Measurements from ENCODE around the gene IPO8.

IPO8 gene

DNA sequence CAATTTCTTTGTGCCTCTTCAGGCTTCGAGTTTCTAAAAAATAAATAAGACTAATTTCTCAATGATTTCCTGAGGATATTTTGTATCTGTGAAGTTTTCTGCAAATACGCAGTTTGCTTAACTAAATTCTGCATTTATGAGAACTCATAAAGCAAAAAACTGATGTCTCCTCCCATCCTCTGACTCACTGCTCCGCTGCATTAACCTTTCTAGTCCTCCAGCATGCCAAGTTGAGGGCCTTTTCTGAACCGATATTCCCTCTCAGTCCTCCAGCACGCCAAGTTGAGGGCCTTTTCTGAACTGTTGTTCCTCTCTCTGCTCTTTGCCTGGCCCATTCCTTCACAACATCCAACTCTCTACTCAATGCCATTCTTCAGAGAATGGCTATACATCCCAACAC is 3.2 kb downstream of the IPO8 start:
- DNase-seq (ENCODE audit: low read depth): no peak
- no peak overlapping the region for H3K4me3 ChIP-seq (ENCODE audit: low read depth, low read length)
- TF ChIP-seq, protein P1, sequence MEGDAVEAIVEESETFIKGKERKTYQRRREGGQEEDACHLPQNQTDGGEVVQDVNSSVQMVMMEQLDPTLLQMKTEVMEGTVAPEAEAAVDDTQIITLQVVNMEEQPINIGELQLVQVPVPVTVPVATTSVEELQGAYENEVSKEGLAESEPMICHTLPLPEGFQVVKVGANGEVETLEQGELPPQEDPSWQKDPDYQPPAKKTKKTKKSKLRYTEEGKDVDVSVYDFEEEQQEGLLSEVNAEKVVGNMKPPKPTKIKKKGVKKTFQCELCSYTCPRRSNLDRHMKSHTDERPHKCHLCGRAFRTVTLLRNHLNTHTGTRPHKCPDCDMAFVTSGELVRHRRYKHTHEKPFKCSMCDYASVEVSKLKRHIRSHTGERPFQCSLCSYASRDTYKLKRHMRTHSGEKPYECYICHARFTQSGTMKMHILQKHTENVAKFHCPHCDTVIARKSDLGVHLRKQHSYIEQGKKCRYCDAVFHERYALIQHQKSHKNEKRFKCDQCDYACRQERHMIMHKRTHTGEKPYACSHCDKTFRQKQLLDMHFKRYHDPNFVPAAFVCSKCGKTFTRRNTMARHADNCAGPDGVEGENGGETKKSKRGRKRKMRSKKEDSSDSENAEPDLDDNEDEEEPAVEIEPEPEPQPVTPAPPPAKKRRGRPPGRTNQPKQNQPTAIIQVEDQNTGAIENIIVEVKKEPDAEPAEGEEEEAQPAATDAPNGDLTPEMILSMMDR (IDR thresholded peaks at IDR 0.05; ENCODE audit: low read depth, low read length, missing control alignments): no peak

DNA sequence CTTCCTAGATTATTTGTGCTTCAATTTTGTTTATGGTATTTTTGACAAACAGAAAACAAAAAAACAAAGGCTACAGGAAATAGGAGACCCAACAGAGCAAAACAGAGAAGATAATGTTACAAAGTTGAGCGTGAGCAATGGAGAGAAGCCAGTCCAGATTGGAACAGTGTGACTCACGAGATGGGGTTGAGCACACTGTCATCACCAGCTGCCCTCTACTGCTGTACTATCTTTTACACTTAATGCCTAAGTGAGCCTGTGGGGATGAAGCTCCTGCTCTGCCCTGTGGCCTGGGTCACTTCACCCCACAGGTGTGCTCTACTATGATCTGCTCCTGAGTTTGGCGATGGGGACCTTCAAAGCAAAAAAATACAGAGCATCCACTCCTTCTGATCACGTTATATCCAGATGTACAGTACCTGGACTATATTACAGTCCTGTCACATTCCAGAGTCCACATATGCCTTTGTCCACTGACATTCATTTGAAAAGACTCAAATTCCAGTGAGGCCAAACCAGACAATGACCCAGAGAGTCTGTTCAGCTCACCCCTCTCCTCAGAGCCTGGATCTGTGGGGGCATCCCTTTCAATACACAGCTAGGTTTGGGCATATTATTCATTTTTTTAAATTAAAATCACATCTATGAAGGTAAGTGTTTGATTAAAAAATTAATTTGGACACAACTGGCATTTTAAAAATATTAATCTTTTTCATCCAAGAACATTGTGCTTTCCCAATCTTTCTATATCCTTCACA is 4.4 kb downstream of the IPO8 start:
- TF ChIP-seq, protein P1 (IDR thresholded peaks at IDR 0.05; ENCODE audit: low read depth, low read length, missing control alignments): no peak
- no peak for DNase-seq (ENCODE audit: low read depth)
- no peak overlapping the region for H3K4me3 ChIP-seq (ENCODE audit: low read depth, low read length)

DNA sequence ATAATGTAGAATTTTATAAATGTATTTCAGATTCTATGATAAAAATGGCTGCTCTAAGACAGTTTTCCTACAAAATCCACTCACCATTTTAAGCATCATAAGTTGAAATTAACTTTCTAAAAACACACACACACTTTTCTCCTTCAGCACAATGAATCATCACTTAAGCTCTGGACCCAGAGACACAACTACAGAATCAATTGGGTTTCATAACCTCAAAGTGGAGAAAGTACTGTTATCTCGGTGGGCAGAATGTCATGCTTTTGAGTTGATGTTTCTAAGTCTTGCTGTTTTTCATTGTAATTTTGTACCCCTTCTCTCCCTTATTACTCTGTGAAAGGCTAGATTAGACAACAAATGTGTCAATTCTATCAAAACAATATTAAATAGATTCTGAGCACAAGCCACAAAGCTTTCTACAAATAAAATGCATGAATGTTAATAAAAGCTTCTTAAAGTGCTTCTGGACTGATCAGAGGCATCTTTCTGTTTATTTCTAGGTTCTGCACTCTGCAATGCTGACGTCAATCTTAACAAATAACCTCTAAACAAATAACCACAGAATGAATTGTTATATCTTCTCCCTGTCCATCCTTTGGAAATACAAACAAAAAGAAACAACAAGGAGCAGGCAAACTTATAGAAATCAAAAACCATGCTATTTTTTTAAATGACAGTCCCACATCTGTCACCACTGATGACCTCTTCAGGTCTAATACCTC is 8.2 kb downstream of the IPO8 start:
- no peak for DNase-seq (ENCODE audit: low read depth)

DNA sequence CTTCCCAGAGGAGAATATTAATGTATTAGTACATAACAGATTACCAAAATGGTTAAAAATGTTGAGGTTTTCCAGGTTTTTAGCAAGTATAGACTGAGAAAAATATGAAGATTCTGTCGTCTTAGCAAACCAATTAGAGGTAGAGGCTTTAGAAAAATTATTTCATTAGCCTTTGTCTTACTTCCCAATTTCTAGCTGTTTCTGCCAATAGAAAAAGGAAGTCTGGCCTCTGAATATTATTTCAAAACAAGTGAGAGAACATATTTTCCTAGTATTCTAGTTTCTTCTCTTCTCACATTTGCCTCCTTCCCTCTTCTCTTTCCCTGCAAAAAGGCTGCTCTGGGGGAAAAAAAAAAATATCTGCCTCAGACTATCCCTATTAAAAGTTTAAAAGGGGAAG is 16.4 kb downstream of the IPO8 start:
- TF ChIP-seq, protein P1 (IDR thresholded peaks at IDR 0.05; ENCODE audit: low read depth, low read length, missing control alignments): no peak
- no peak for DNase-seq (ENCODE audit: low read depth)
- no peak overlapping the region for H3K4me3 ChIP-seq (ENCODE audit: low read depth, low read length)

More for the DNA sequence above, 8.2 kb downstream of the IPO8 start:
- TF ChIP-seq, protein P1 (IDR thresholded peaks at IDR 0.05; ENCODE audit: low read depth, low read length, missing control alignments): no peak
- H3K4me3 ChIP-seq (ENCODE audit: low read depth, low read length): no peak overlapping the region

DNA sequence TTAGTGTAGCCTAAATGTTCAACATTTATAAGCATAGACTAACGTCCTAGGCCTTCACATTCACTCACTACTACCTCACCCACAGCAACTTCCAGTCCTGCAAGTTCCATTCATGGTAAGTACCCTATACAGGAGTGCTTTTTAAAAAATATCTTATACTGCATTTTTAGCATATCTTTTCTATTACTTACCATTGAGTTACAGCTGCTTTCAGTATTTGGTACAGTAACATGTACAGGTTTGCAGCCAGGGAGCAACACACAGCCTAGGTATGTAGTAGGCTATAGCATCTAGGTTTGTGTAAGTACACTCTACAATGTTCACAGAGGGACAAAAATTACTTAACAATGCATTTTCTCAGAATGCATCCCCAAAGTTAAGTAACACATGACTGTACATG is 17.4 kb downstream of the IPO8 start:
- DNase-seq (ENCODE audit: low read depth): no peak
- TF ChIP-seq, protein P1 (IDR thresholded peaks at IDR 0.05; ENCODE audit: low read depth, low read length, missing control alignments): no peak
- H3K4me3 ChIP-seq (ENCODE audit: low read depth, low read length): no peak overlapping the region

DNA sequence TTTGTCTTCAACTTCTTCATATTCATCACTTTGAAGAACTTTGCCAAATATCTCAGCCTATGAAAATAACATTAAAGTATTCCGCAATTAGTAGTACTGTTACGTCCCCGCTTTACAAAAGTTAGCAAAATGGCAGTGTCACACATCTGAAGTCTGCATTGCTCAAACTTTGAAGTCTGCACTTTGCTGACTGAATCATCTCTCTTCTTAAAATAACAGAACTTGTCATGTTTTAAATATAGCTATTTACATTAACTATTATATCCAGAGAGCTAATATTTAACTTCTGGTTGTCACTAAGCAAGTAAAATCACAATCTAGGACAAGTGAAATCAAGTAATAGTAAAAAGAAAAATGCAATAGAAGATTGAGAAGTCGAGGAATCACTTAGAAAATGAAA is 34.5 kb downstream of the IPO8 start:
- DNase-seq (ENCODE audit: low read depth): no peak
- TF ChIP-seq, protein P1 (IDR thresholded peaks at IDR 0.05; ENCODE audit: low read depth, low read length, missing control alignments): no peak
- H3K4me3 ChIP-seq (ENCODE audit: low read depth, low read length): no peak overlapping the region

All from GM12864 (cell line).